Endothelial cell of umbilical vein (primary cell): Measurements from ENCODE around the gene PID1. TPM values are rescaled to one million over a fixed set of nuclear protein-coding genes. Genes with fewer than 3 reads are reported as not detected.

ENCODE experiments used
- BruUV-seq: library from RNA; stranded (reverse); fragments of 400-500 nt; replicated peaks from 2 replicates; lab custom pipeline; 2021; lab: Mats Ljungman, UMichigan
- CTCF ChIA-PET: fragments of 300-600, 350-600 bp; sonication (Branson Sonifier 250); formaldehyde crosslinking; loops from one replicate; lab custom pipeline; 2021; ENCODE audit warnings: antibody characterized with exemption, inconsistent platforms; lab: Charles Lee
- POLR2A ChIA-PET: fragments of 300-600, 350-600 bp; sonication (Branson Sonifier 250); formaldehyde crosslinking; loops from one replicate; lab custom pipeline; 2021; ENCODE audit warnings: antibody characterized with exemption, inconsistent platforms; lab: Charles Lee
- DNase-seq: peaks from one replicate; pipeline ENCODE4 v3.0.0-alpha.2; 2011; ENCODE audit warnings: low read depth, low spot score
- FAIRE-seq: peaks from 2 replicates; lab custom pipeline; 2011; peaks lifted over from hg19 to GRCh38; lab: Jason Lieb, UNC
- H2AFZ ChIP-seq: 2 replicates; pipeline ENCODE4 v1.6.0; 2012; ENCODE audit warnings: low read depth, low read length, control low read depth, inconsistent platforms
- H3K27ac ChIP-seq: 2 replicates; pipeline ENCODE4 v1.5.1; 2011; ENCODE audit warnings: low read depth, mild to moderate bottlenecking, control low read depth, low read length, moderate library complexity; ENCODE audit not compliant: insufficient read depth
- H3K27me3 ChIP-seq, 2 experiments: 2 replicates each; pipeline versions ENCODE4 v1.6.0 to v1.6.1; 2011; ENCODE audit warnings: low read length in 2 of 2, mixed read lengths in 1 of 2; ENCODE audit not compliant: control insufficient read depth in 2 of 2, insufficient read depth in 2 of 2
- H3K36me3 ChIP-seq, 2 experiments: 2 replicates in 1 of 2; 3 replicates in 1 of 2; pipeline ENCODE4 v1.5.1; 2011; ENCODE audit warnings: low read length in 2 of 2, mild to moderate bottlenecking in 1 of 2, moderate library complexity in 1 of 2; ENCODE audit not compliant: control insufficient read depth in 2 of 2, insufficient read depth in 2 of 2; ENCODE audit errors: extremely low read depth in 1 of 2
- H3K4me1 ChIP-seq: 3 replicates; pipeline ENCODE4 v1.5.1; 2011; ENCODE audit warnings: mild to moderate bottlenecking, low read length; ENCODE audit not compliant: control insufficient read depth, insufficient read depth; ENCODE audit errors: extremely low read depth
- H3K4me2 ChIP-seq: 2 replicates; pipeline ENCODE4 v1.6.1; 2011; ENCODE audit warnings: low read length, control low read depth, mixed read lengths; ENCODE audit not compliant: insufficient read depth
- H3K4me3 ChIP-seq, 3 experiments: fragments of 200-600 bp in 1 of 3; sonication (generic), shearing (Covaris generic) in 1 of 3; replicated peaks in 1 of 3; 2 replicates each; pipeline ENCODE4 v1.5.1; 2011 to 2016; ENCODE audit warnings: control low read depth in 3 of 3, low read length in 3 of 3, mild to moderate bottlenecking in 2 of 3, inconsistent platforms in 1 of 3, low read depth in 1 of 3, moderate library complexity in 1 of 3; ENCODE audit not compliant: insufficient read depth in 1 of 3
- H3K79me2 ChIP-seq: 2 replicates; pipeline ENCODE4 v1.6.0; 2012; ENCODE audit warnings: low read length, inconsistent platforms; ENCODE audit not compliant: control insufficient read depth, insufficient read depth
- H3K9ac ChIP-seq: replicated peaks from 2 replicates; pipeline ENCODE3; 2011; ENCODE audit warnings: low read length, control low read depth; ENCODE audit not compliant: insufficient read depth; ENCODE audit errors: extremely low read depth
- H3K9me1 ChIP-seq: replicated peaks from 3 replicates; pipeline ENCODE4 v1.6.0; 2011; ENCODE audit warnings: mild to moderate bottlenecking, low read length; ENCODE audit not compliant: control insufficient read depth, insufficient read depth; ENCODE audit errors: extremely low read depth
- H3K9me3 ChIP-seq: replicated peaks from 2 replicates; pipeline ENCODE4 v1.5.1; 2012; ENCODE audit warnings: low read length, inconsistent platforms; ENCODE audit not compliant: control insufficient read depth, insufficient read depth
- H4K20me1 ChIP-seq: replicated peaks from 2 replicates; pipeline ENCODE3; 2011; ENCODE audit warnings: mild to moderate bottlenecking, low read length; ENCODE audit not compliant: control insufficient read depth, insufficient read depth; ENCODE audit errors: extremely low read depth
- EZH2 ChIP-seq: IDR thresholded peaks from 2 replicates; pipeline ENCODE4 v1.6.1; 2012; ENCODE audit warnings: borderline replicate concordance, low read depth, mild to moderate bottlenecking, moderate library complexity, low read length, inconsistent platforms; ENCODE audit not compliant: severe bottlenecking
- FOS ChIP-seq: IDR thresholded peaks from 2 replicates; pipeline ENCODE4 v1.6.1; 2011; ENCODE audit warnings: mild to moderate bottlenecking, low read length, moderate library complexity, borderline replicate concordance; ENCODE audit not compliant: insufficient read depth
- GATA2 ChIP-seq: IDR thresholded peaks from 2 replicates; pipeline ENCODE4 v1.7.0; 2011; ENCODE audit warnings: low read depth, mild to moderate bottlenecking, moderate library complexity, mixed read lengths, low read length; ENCODE audit not compliant: insufficient read length, insufficient read depth
- JUN ChIP-seq: IDR thresholded peaks from 2 replicates; pipeline ENCODE4 v1.6.1; 2011; ENCODE audit warnings: borderline replicate concordance, low read depth; ENCODE audit not compliant: insufficient read length, insufficient read depth
- MYC ChIP-seq: IDR thresholded peaks from one replicate; pipeline ENCODE4 v1.6.1; 2011; ENCODE audit warnings: mild to moderate bottlenecking, low read depth, low read length
- POLR2A ChIP-seq: IDR thresholded peaks from 2 replicates; pipeline ENCODE4 v1.6.1; 2012; ENCODE audit warnings: low read depth, mild to moderate bottlenecking, control low read depth, low read length
- POLR2AphosphoS5 ChIP-seq: IDR thresholded peaks from 2 replicates; pipeline ENCODE4 v1.6.1; 2012; ENCODE audit warnings: low read depth, mild to moderate bottlenecking, control low read depth, low read length, moderate library complexity; ENCODE audit not compliant: insufficient read depth
- dilution Hi-C: fragments of 300-500 bp; cut with MboI; formaldehyde crosslinking; loops from one replicate; pipeline ENCODE4 v1.15.0; 2019; ENCODE audit warnings: low sequenced_read_pairs; ENCODE audit not compliant: extremely low pct_ligation_motif_present
- intact Hi-C: fragments of 100-400 bp; cut with micrococcal nuclease; formaldehyde crosslinking; loops from one replicate; pipeline ENCODE4 v1.10.0; 2022
- polyA plus RNA-seq, 4 experiments: library from polyadenylated mRNA; depleted of rRNA in 3 of 4; stranded (reverse) in 3 of 4; unstranded in 1 of 4; fragments of >200 nt; gene quantifications; 2 replicates each; pipeline versions ENCODE4 v1.2.1 to v1.2.3, GENCODE V29; 2011 to 2012; ENCODE audit warnings: missing spikeins in 1 of 4
- total RNA-seq: library from RNA; stranded (reverse); gene quantifications from 2 replicates; pipeline ENCODE4 v1.2.3, GENCODE V29; 2021
- TF ChIP-seq, protein P1 (sequence below), 2 donors: IDR thresholded peaks; 1 replicate in 1 of 2; 2 replicates in 1 of 2; pipeline ENCODE4 v1.5.1; 2011; ENCODE audit warnings: low read length in 2 of 2, mild to moderate bottlenecking in 2 of 2, moderate library complexity in 2 of 2, control low read depth in 1 of 2, inconsistent platforms in 1 of 2, low read depth in 1 of 2; ENCODE audit not compliant: insufficient read depth in 1 of 2; ENCODE audit errors: extremely low read depth in 1 of 2
- TF ChIP-seq, protein P2 (sequence below): IDR thresholded peaks from 2 replicates; pipeline ENCODE4 v1.6.1; 2011; ENCODE audit not compliant: insufficient read depth, insufficient read length

Gene PID1
- total and polyA plus RNA-seq, 2 donors (not counting 3 experiments of a cell fraction or from before 2014, with no cell fraction given): not detected

DNA sequence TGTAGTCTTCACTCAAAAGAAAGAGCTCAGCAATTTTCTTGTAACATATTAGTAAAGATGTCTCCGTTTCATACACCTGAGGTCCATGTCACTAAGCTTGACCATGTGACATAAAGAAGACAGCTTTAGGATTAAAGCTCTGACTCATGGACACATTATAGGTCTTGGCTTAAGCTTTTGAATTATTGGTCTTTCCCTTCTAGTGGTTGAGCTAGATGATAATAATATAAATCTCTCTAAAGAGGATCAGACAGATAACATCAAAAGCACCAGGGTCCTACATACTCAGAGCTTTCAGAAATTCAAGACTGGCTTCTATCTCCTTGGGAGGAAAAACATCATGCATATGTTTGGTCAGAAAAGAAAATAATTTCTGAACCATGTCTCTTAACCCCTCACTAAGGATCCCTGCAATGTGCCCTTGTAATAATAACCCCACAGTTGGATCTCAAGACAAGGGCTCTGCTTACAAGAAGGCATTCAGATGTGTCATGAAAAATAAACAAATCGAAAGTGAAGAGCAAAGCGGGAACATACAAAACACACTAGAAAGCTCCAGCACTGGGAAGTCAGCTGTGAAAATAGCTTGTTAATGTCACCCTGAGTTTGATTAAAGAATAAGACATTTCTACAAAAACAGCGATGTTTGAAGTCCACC, 174.5 kb downstream of the PID1 start:
- no peaks in the 10 kb centered on the region for H4K20me1 ChIP-seq
- no peak overlapping the region for H2AFZ ChIP-seq
- no peaks in the 10 kb centered on the region for H3K27me3 ChIP-seq
- peaks cover 2% of the 10 kb centered on the region for H3K9me3 ChIP-seq
- H3K9me1 ChIP-seq: no peaks in the 10 kb centered on the region
- H3K27ac ChIP-seq: no peak overlapping the region
- no peak overlapping the region for H3K4me2 ChIP-seq
- no peaks in the 10 kb centered on the region for H3K36me3 ChIP-seq
- POLR2A ChIA-PET: no interaction called here
- no peak overlapping the region for H3K9ac ChIP-seq
- CTCF ChIA-PET: no interaction called here
- FAIRE-seq (no peak), DNase-seq (no peak)
- H3K4me1 ChIP-seq: no peaks in the 10 kb centered on the region
- BruUV-seq: no TSS peak
- dilution Hi-C loops: no loop called here
- TF ChIP-seq JUN (no peak), MYC (no peak), FOS (no peak), POLR2AphosphoS5 (no peak), EZH2 (no peak), GATA2 (no peak), POLR2A (no peak)
- TF ChIP-seq, protein P1, sequence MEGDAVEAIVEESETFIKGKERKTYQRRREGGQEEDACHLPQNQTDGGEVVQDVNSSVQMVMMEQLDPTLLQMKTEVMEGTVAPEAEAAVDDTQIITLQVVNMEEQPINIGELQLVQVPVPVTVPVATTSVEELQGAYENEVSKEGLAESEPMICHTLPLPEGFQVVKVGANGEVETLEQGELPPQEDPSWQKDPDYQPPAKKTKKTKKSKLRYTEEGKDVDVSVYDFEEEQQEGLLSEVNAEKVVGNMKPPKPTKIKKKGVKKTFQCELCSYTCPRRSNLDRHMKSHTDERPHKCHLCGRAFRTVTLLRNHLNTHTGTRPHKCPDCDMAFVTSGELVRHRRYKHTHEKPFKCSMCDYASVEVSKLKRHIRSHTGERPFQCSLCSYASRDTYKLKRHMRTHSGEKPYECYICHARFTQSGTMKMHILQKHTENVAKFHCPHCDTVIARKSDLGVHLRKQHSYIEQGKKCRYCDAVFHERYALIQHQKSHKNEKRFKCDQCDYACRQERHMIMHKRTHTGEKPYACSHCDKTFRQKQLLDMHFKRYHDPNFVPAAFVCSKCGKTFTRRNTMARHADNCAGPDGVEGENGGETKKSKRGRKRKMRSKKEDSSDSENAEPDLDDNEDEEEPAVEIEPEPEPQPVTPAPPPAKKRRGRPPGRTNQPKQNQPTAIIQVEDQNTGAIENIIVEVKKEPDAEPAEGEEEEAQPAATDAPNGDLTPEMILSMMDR (IDR thresholded peaks at IDR 0.05; ENCODE audit: extremely low read depth in 1 of 2, insufficient read depth in 1 of 2, low read depth in 1 of 2, low read length in 2 of 2): no peak
- TF ChIP-seq, protein P2, sequence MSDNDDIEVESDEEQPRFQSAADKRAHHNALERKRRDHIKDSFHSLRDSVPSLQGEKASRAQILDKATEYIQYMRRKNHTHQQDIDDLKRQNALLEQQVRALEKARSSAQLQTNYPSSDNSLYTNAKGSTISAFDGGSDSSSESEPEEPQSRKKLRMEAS: no peak
- intact Hi-C loops: no loop called here
- H3K79me2 ChIP-seq: no peaks in the 10 kb centered on the region
- H3K4me3 ChIP-seq: no peak overlapping the region
